ENCODE measurements around the gene ADAMTS18.

Gene ADAMTS18, protein sequence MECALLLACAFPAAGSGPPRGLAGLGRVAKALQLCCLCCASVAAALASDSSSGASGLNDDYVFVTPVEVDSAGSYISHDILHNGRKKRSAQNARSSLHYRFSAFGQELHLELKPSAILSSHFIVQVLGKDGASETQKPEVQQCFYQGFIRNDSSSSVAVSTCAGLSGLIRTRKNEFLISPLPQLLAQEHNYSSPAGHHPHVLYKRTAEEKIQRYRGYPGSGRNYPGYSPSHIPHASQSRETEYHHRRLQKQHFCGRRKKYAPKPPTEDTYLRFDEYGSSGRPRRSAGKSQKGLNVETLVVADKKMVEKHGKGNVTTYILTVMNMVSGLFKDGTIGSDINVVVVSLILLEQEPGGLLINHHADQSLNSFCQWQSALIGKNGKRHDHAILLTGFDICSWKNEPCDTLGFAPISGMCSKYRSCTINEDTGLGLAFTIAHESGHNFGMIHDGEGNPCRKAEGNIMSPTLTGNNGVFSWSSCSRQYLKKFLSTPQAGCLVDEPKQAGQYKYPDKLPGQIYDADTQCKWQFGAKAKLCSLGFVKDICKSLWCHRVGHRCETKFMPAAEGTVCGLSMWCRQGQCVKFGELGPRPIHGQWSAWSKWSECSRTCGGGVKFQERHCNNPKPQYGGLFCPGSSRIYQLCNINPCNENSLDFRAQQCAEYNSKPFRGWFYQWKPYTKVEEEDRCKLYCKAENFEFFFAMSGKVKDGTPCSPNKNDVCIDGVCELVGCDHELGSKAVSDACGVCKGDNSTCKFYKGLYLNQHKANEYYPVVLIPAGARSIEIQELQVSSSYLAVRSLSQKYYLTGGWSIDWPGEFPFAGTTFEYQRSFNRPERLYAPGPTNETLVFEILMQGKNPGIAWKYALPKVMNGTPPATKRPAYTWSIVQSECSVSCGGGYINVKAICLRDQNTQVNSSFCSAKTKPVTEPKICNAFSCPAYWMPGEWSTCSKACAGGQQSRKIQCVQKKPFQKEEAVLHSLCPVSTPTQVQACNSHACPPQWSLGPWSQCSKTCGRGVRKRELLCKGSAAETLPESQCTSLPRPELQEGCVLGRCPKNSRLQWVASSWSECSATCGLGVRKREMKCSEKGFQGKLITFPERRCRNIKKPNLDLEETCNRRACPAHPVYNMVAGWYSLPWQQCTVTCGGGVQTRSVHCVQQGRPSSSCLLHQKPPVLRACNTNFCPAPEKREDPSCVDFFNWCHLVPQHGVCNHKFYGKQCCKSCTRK (N-terminal part only)

DNA sequence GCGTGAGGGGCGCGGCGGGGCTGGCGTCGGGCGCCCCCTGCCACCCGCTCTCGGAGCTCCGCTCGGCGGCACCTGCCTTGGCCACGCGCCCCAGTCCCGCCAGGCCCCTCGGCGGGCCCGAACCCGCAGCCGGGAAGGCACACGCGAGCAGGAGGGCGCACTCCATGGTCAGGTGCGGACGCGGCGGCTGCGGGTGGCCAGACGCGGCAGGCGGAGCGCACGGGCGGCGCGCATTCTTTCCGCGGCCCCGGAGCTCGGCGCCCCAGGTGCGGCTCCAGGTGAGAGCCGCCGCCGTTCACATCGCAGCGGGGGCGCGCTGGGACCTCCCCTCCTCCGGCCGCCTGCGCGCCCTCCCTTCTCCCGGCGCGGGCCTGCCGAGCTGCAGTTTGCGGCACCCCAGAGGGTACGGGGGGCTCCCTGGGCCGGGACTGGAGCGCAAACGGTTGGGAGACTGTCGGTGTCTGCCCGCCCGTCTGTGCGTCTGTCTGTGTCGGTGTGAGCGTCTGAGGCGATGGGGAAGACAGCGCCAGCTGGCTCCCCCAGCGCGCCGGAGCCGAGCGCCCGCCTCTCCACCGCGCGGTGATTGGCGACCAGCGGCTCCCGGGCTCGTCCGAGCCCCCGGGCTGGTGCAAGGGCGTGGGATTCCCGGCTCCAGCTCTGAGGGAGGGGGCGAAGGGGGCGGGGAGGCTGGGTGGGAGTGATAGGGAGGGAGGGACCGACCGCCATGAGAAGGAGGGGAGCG lies at the start of gene ADAMTS18:
Gene ADAMTS18 (minus strand): TSS at position 505 of the 742 bp plus-strand sequence. CDS start 339 bp downstream, at position 166.
- Mint-ChIP-seq H3K4me3 (peak within 1 kb of the TSS; percentile 70 to 81 (median 73)), H3K27ac (no peak within 1 kb of the TSS), H3K9me3 (peaks cover 2% of the 10 kb centered on the region), H3K36me3 (ENCODE audit: low read depth) (no peaks in the 10 kb centered on the region), H3K4me1 (peaks cover 16% of the 10 kb centered on the region), H3K27me3 (ENCODE audit: low read depth) (peaks cover 84% of the 10 kb centered on the region)
- TF ChIP-seq, protein P1, sequence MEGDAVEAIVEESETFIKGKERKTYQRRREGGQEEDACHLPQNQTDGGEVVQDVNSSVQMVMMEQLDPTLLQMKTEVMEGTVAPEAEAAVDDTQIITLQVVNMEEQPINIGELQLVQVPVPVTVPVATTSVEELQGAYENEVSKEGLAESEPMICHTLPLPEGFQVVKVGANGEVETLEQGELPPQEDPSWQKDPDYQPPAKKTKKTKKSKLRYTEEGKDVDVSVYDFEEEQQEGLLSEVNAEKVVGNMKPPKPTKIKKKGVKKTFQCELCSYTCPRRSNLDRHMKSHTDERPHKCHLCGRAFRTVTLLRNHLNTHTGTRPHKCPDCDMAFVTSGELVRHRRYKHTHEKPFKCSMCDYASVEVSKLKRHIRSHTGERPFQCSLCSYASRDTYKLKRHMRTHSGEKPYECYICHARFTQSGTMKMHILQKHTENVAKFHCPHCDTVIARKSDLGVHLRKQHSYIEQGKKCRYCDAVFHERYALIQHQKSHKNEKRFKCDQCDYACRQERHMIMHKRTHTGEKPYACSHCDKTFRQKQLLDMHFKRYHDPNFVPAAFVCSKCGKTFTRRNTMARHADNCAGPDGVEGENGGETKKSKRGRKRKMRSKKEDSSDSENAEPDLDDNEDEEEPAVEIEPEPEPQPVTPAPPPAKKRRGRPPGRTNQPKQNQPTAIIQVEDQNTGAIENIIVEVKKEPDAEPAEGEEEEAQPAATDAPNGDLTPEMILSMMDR (IDR thresholded peaks at IDR 0.05; ENCODE audit: unreplicated experiment in 3 of 3), result no peak

DNA sequence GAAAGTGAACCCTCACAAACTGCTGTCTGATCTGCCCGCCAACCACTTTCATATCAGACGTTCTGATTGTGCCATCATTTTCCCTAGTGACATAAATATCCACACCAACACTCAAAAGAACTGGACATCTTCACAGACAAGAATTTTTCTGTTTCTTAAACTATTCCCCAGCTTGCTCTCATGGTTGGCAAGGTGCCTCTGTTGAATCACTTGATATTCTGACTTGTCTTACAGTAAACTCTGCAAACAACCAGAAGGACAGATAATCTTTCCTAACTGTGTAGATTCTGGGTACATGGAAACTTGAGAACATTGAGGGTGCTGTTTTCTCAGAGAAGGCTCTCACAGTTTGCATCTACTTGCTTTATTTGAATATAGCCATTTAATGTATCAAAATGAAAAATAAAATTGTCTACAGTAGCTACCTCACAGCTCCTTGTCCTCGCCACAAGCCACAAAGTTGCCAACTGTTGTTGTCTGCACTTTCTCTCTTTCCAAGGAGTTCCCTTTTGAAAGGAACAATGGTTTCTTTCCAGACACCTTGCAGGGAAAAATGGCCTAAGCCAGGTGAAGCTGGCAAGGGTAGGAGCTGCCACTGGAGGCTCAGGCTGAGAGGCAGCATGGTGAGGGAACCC lies 46.0 kb upstream of the ADAMTS18 start:
- H3K4me3 Mint-ChIP-seq, result no peak overlapping the region
- TF ChIP-seq, protein P1 (IDR thresholded peaks at IDR 0.05; ENCODE audit: unreplicated experiment in 3 of 3), result no peak
- no peak overlapping the region for H3K27ac Mint-ChIP-seq
- no peaks in the 10 kb centered on the region for H3K36me3 Mint-ChIP-seq (ENCODE audit: low read depth)
- H3K27me3 Mint-ChIP-seq (ENCODE audit: low read depth), result no peaks in the 10 kb centered on the region
- no peaks in the 10 kb centered on the region for H3K9me3 Mint-ChIP-seq
- H3K4me1 Mint-ChIP-seq, result no peaks in the 10 kb centered on the region

DNA sequence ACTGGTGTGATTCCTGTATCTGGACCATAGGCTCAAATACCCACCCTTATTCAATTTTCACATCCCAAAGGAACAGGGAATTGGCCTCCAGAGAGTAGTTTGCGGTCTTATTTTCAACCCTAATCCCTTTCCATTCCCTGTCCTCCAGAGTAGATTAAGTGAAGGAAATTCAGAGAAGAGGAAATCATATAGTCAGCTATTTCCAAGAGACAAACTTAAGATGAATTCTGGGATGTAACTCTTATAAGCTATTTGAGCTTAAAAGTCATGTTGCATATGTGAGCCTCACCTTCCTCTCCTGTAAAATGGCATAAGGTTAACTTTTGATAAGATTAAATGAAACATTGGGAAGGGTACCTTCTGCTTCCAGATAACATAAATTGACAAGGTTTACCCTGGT lies 37.4 kb upstream of the ADAMTS18 start:
- TF ChIP-seq, protein P1 (IDR thresholded peaks at IDR 0.05; ENCODE audit: unreplicated experiment in 3 of 3), result no peak
- Mint-ChIP-seq H3K27me3 (ENCODE audit: low read depth) (peaks cover 9% of the 10 kb centered on the region), H3K4me3 (no peak overlapping the region), H3K27ac (no peak overlapping the region), H3K4me1 (no peaks in the 10 kb centered on the region), H3K36me3 (ENCODE audit: low read depth) (no peaks in the 10 kb centered on the region), H3K9me3 (no peaks in the 10 kb centered on the region)

DNA sequence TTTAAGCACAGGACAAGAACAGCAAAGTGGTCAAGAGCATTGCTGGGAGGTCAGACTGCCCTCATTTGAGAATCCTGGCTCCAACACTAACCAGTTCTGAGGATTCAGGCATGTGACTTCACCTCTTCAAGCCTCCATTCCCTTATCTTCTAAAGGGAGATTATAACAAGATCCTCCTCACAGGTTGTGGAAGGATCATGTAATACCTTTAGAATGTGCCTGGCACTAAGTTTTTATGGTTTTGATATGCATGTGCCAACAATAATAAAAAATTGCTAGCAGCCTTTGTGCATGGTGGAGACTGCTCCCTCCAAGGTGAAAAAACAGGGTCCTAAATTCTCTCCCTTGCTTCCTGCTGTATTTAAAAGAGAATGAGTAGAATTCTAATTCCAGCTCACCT lies 36.0 kb upstream of the ADAMTS18 start:
- TF ChIP-seq, protein P1 (IDR thresholded peaks at IDR 0.05; ENCODE audit: unreplicated experiment in 3 of 3), result no peak
- no peak overlapping the region for H3K27ac Mint-ChIP-seq
- H3K9me3 Mint-ChIP-seq, result no peaks in the 10 kb centered on the region
- no peaks in the 10 kb centered on the region for H3K4me1 Mint-ChIP-seq
- peaks cover 9% of the 10 kb centered on the region for H3K27me3 Mint-ChIP-seq (ENCODE audit: low read depth)
- no peaks in the 10 kb centered on the region for H3K36me3 Mint-ChIP-seq (ENCODE audit: low read depth)
- H3K4me3 Mint-ChIP-seq, result no peak overlapping the region

DNA sequence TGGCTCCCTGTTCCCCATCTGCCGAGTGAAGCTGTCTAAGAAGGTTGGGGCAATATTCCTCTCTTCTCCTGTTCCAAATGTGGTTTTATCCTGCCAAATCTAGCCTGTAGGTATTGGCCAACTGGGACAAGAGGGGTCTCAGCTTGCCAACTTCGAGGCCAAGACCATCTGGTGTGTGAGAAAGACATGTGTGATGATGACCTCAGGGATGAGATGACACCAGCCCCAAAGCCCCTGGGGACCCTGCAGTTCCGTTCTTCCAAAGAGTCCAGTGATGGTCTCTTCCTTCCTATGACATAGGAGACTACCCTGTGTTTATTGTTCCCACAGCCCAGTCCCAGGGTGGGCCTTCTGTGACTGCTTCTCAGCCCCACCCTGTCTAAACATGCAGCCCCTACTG lies 34.8 kb upstream of the ADAMTS18 start:
- no peak overlapping the region for H3K4me3 Mint-ChIP-seq
- H3K27me3 Mint-ChIP-seq (ENCODE audit: low read depth), result peaks cover 12% of the 10 kb centered on the region
- H3K4me1 Mint-ChIP-seq, result no peaks in the 10 kb centered on the region
- no peaks in the 10 kb centered on the region for H3K9me3 Mint-ChIP-seq
- no peak overlapping the region for H3K27ac Mint-ChIP-seq
- TF ChIP-seq, protein P1 (IDR thresholded peaks at IDR 0.05; ENCODE audit: unreplicated experiment in 3 of 3), result no peak
- no peaks in the 10 kb centered on the region for H3K36me3 Mint-ChIP-seq (ENCODE audit: low read depth)
